Measurements from ENCODE around the gene SLC34A1.

DNA sequence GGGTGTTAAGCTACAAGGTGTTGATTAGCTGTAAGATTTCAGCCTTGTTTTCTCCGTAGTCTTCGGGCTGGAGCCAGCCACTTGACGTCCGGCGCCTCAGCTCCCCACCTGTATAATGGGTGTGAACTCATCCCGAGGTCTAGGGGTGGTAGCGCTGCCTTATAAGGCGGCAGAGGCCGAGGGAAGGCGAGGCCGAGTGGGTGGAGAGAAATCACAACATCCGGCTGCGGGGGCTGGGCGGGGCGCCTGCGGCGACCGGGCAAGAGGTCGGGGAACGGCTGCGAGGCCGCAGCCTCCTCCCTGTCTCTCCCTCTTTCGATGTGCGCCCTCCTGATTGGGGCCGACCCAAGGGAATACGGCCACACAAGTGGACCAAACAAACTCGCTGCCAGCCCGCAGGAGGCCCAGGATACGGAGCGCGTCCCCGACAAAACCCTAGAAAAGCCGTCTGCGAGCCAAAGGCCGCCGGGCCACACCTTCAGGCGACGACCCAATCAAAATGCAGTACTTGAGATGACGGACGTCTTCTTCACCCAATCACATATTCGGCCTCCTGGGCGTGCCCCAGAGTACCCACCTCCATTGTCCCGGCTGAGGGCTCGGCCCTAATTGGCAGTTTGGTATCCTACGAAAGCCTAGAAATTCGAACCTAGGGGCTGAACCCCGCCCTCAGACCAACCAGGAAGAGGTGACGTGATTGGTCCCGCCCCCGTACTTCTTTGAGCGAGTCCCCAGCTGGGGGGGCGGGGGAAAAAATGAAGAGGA lies 41.7 kb downstream of the SLC34A1 start:
- TF ChIP-seq CTCF (IDR thresholded peaks at IDR 0.05) = no peak
- TF ChIP-seq ZFX (IDR thresholded peaks at IDR 0.05; ENCODE audit: borderline replicate concordance) = no peak

All from 22Rv1 (cell line).